GM18508 (cell line): ENCODE measurements around the gene DBP.
"Not testable (repeated sequence)": the region's sequence is repeated elsewhere in the genome, so short reads cannot be mapped to it uniquely, and the experiment has no call there.

Experiments used
- ATAC-seq: cut with Tn5 transposase; IDR thresholded peaks from one replicate; pipeline ENCODE4 v1.9.1; 2021; ENCODE audit warnings: moderate number of reproducible peaks; ENCODE audit not compliant: insufficient read depth, unreplicated experiment

The DBP gene

GRCh38 chr19:48668761-48669160 is 31.6 kb upstream of the DBP start:
- no peak for ATAC-seq

- ATAC-seq = no peak
Observed at GRCh38 chr19:48668332-48668731, 31.2 kb upstream of the DBP start.

- ATAC-seq = no peak
Observed at GRCh38 chr19:48665786-48666185, 28.6 kb upstream of the DBP start.

GRCh38 chr19:48664476-48664875 is 27.3 kb upstream of the DBP start:
- no peak for ATAC-seq

- ATAC-seq = no peak
Observed at GRCh38 chr19:48663667-48664066, 26.5 kb upstream of the DBP start.

GRCh38 chr19:48661711-48662090 is 24.5 kb upstream of the DBP start:
- ATAC-seq = no peak

GRCh38 chr19:48660852-48661710 is 23.9 kb upstream of the DBP start:
- ATAC-seq = peak; percentile 62

- no peak for ATAC-seq
Observed at GRCh38 chr19:48659768-48660167, 22.6 kb upstream of the DBP start.

GRCh38 chr19:48658483-48658882 is 21.3 kb upstream of the DBP start:
- ATAC-seq = no peak

GRCh38 chr19:48657828-48658227 is 20.6 kb upstream of the DBP start:
- not testable (repeated sequence) for ATAC-seq

- ATAC-seq = no peak
Observed at GRCh38 chr19:48656840-48657474, 19.8 kb upstream of the DBP start.

- no peak for ATAC-seq
Observed at GRCh38 chr19:48654299-48655059, 17.3 kb upstream of the DBP start.

GRCh38 chr19:48651683-48652048 is 14.5 kb upstream of the DBP start:
- ATAC-seq = no peak

GRCh38 chr19:48650974-48651682 is 13.9 kb upstream of the DBP start:
- ATAC-seq = no peak

GRCh38 chr19:48648134-48648533 is 11.0 kb upstream of the DBP start:
- no peak for ATAC-seq

GRCh38 chr19:48646722-48647216 is 9.6 kb upstream of the DBP start:
- no peak for ATAC-seq

- ATAC-seq = no peak
Observed at GRCh38 chr19:48646001-48646721, 9.0 kb upstream of the DBP start, which contains the start of gene CA11. Gene CA11, minus strand, starts transcription at chr19:48646187. Its CDS starts 555 bp downstream, at chr19:48645632.

GRCh38 chr19:48645620-48646000 is 8.4 kb upstream of the DBP start:
- ATAC-seq = no peak

- no peak for ATAC-seq
Observed at GRCh38 chr19:48644839-48645619, 7.8 kb upstream of the DBP start.
